Gastroesophageal sphincter (tissue), 4 donors: ENCODE results near the gene USP11. TPM values are rescaled to one million over a fixed set of nuclear protein-coding genes. Genes with fewer than 3 reads are reported as not detected.

Experiments
- ATAC-seq: fragments of 150-250 bp; one replicate; pipeline ENCODE4 v1.9.1; 2016; ENCODE audit warnings: mild to moderate bottlenecking, moderate library complexity
- H3K27ac ChIP-seq, 4 donors: fragments of 200-600 bp; sonication (generic) in 3 of 4; 1 replicate in 3 of 4; 2 replicates in 1 of 4; pipeline ENCODE4 v1.5.1; 2016 to 2019
- H3K27me3 ChIP-seq: fragments of 200-600 bp; sonication (generic); one replicate; pipeline ENCODE4 v1.5.1; 2019
- H3K36me3 ChIP-seq, 2 donors: fragments of 200-600 bp; sonication (generic); one replicate each; pipeline ENCODE4 v1.5.1; 2019; ENCODE audit warnings: control low read depth in 1 of 2
- H3K4me1 ChIP-seq, 3 donors: fragments of 200-600 bp; sonication (generic); 1 replicate in 2 of 3; 2 replicates in 1 of 3; pipeline ENCODE4 v1.5.1; 2016 to 2019; ENCODE audit warnings: control low read depth in 2 of 3
- H3K4me3 ChIP-seq, 2 donors: fragments of 200-600 bp; sonication (generic); one replicate each; pipeline ENCODE4 v1.5.1; 2019; ENCODE audit warnings: mild to moderate bottlenecking in 1 of 2, moderate library complexity in 1 of 2
- H3K9me3 ChIP-seq, 3 donors: fragments of 200-600 bp; sonication (generic); one replicate each; pipeline ENCODE4 v1.5.1; 2017 to 2019; ENCODE audit warnings: control low read depth in 2 of 3
- CTCF ChIP-seq, 4 experiments: fragments of 200-600 bp in 2 of 4; fragments of 450-650 bp in 2 of 4; sonication (generic) in 1 of 4; IDR thresholded peaks; one replicate each; pipeline ENCODE4 v1.5.1; 2017 to 2019; ENCODE audit warnings: antibody characterized with exemption in 4 of 4, mild to moderate bottlenecking in 2 of 4, moderate library complexity in 2 of 4
- EP300 ChIP-seq: sonication (generic); formaldehyde crosslinking; IDR thresholded peaks from one replicate; pipeline ENCODE4 v1.6.1; 2017; ENCODE audit warnings: antibody characterized with exemption, mild to moderate bottlenecking
- POLR2A ChIP-seq, 2 donors: fragments of 450-650 bp; IDR thresholded peaks; one replicate each; pipeline ENCODE4 v1.6.1; 2017; ENCODE audit warnings: antibody characterized with exemption in 2 of 2, mild to moderate bottlenecking in 2 of 2, moderate library complexity in 1 of 2
- POLR2AphosphoS5 ChIP-seq: sonication (generic); formaldehyde crosslinking; IDR thresholded peaks from one replicate; pipeline ENCODE4 v1.6.1; 2017; ENCODE audit warnings: antibody characterized with exemption
- WGBS, 2 donors: methylation state at CpG; one replicate each; pipeline ENCODE4 v1.1.5; 2018; ENCODE audit warnings: low coverage in 1 of 2; 5-methylcytosine and 5-hydroxymethylcytosine counted together
- total RNA-seq, 4 donors: library from RNA; depleted of rRNA; stranded (reverse); fragments of >200 nt; gene quantifications; one replicate each; pipeline ENCODE4 v1.1.0, GENCODE V29; 2016

USP11 gene
- total RNA-seq, 4 donors from 2014 or later, result 26.9 to 64.6 (median 40.7) TPM

GRCh38 chrX:47189906-47190305 is 42.9 kb upstream of the USP11 start:
- Histone ChIP-seq H3K4me3 (no peak overlapping the region), H3K27me3 (no peaks in the 10 kb centered on the region), H3K4me1 (peaks cover 0 to 27% (median 6%) of the 10 kb centered on the region in 3 donors), H3K36me3 (peaks cover 0 to 25% of the 10 kb centered on the region in 2 donors), H3K9me3 (no peaks in the 10 kb centered on the region), H3K27ac (no peak overlapping the region)
- no peak for TF ChIP-seq EP300
- no peak for TF ChIP-seq CTCF (IDR thresholded peaks at IDR 0.05)
- no peak for TF ChIP-seq POLR2AphosphoS5
- no peak for TF ChIP-seq POLR2A (IDR thresholded peaks at IDR 0.05)
- ATAC-seq, result no peak
- 41 to 63% methylated on average over 5 to 8 of the region's 19 CpGs for WGBS, 2 donors

- Histone ChIP-seq H3K36me3 (peaks cover 0 to 17% of the 10 kb centered on the region in 2 donors), H3K27ac (peak overlapping the region; percentile 41 to 71 (median 48)), H3K27me3 (no peaks in the 10 kb centered on the region), H3K9me3 (no peaks in the 10 kb centered on the region), H3K4me1 (peaks cover 0 to 35% (median 13%) of the 10 kb centered on the region in 3 donors), H3K4me3 (peak overlapping the region; percentile 58 to 92)
- whole genome bisulfite sequencing, 2 donors, result 0% methylated on average over 3 of the region's 40 CpGs; no CpG with 5 or more reads in 1 of the 2 donors
- peak; percentile 86 for ATAC-seq
- TF ChIP-seq CTCF (IDR thresholded peaks at IDR 0.05), result no peak
- no peak for TF ChIP-seq EP300
- peak; percentile 21 to 23 for TF ChIP-seq POLR2A (IDR thresholded peaks at IDR 0.05)
- TF ChIP-seq POLR2AphosphoS5, result peak; percentile 46
Measured at GRCh38 chrX:47190445-47191269, 42.2 kb upstream of the USP11 start.

GRCh38 chrX:47191331-47191730 is 41.5 kb upstream of the USP11 start:
- WGBS, 2 donors, result 57% methylated on average over 3 of the region's 26 CpGs; no CpG with 5 or more reads in 1 of the 2 donors
- peaks cover 0 to 42% (median 20%) of the 10 kb centered on the region in 3 donors for H3K4me1 ChIP-seq

GRCh38 chrX:47191806-47192401 is 40.9 kb upstream of the USP11 start:
- WGBS, 2 donors, result 73 to 85% methylated on average over 8 to 13 of the region's 16 CpGs
- no peak for ATAC-seq
- Histone ChIP-seq H3K9me3 (no peaks in the 10 kb centered on the region), H3K36me3 (peaks cover 0 to 5% of the 10 kb centered on the region in 2 donors), H3K4me1 (peaks cover 0 to 47% (median 26%) of the 10 kb centered on the region in 3 donors), H3K27ac (no peak overlapping the region), H3K27me3 (no peaks in the 10 kb centered on the region), H3K4me3 (peak overlapping the region in 1 of 2 donors; percentile 58)
- TF ChIP-seq POLR2A (IDR thresholded peaks at IDR 0.05) (no peak), EP300 (no peak), POLR2AphosphoS5 (no peak)

More at GRCh38 chrX:47191331-47191730, 41.5 kb upstream of the USP11 start:
- ATAC-seq, result no peak
- Histone ChIP-seq H3K9me3 (no peaks in the 10 kb centered on the region), H3K27ac (peak overlapping the region in 2 of 4 donors; percentile 45 to 71), H3K36me3 (peaks cover 0 to 10% of the 10 kb centered on the region in 2 donors), H3K4me3 (peak overlapping the region; percentile 58 to 92), H3K27me3 (no peaks in the 10 kb centered on the region)
- TF ChIP-seq EP300, result no peak

- TF ChIP-seq CTCF (IDR thresholded peaks at IDR 0.05), result peak; percentile 48 to 93 (median 81)
- peak; percentile 73 for TF ChIP-seq POLR2AphosphoS5
- peak; percentile 58 to 65 for TF ChIP-seq POLR2A (IDR thresholded peaks at IDR 0.05)
- TF ChIP-seq EP300, result no peak
- H3K9me3 ChIP-seq, result no peaks in the 10 kb centered on the region
- peak; percentile 93 for ATAC-seq
- H3K4me1 ChIP-seq, result peaks cover 0 to 65% (median 34%) of the 10 kb centered on the region in 3 donors
- H3K27me3 ChIP-seq, result no peaks in the 10 kb centered on the region
- peak within 1 kb of the TSS; percentile 94 to 98 (median 96) for H3K27ac ChIP-seq
- H3K36me3 ChIP-seq, result peaks cover 0 to 6% of the 10 kb centered on the region in 2 donors
- WGBS, 2 donors, result 0% methylated on average over 6 of the region's 50 CpGs
- H3K4me3 ChIP-seq, result peak within 1 kb of the TSS; percentile 78 to 79
Measured at GRCh38 chrX:47193475-47194193, 39.2 kb upstream of the USP11 start, which contains the start of gene UBA1. TSS of gene UBA1 (plus strand) at chrX:47193829. CDS start at chrX:47198803, 4,974 bp downstream.
